ENCODE results near the gene ALK.

GRCh38 chr2:29589440-29590103, 331.8 kb downstream of the ALK start:
- TF ChIP-seq, protein P1, sequence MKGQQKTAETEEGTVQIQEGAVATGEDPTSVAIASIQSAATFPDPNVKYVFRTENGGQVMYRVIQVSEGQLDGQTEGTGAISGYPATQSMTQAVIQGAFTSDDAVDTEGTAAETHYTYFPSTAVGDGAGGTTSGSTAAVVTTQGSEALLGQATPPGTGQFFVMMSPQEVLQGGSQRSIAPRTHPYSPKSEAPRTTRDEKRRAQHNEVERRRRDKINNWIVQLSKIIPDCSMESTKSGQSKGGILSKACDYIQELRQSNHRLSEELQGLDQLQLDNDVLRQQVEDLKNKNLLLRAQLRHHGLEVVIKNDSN (IDR thresholded peaks at IDR 0.05; ENCODE audit: borderline replicate concordance, low read depth): no peak
- no peak for TF ChIP-seq EZH2phosphoT487 (IDR thresholded peaks at IDR 0.05; ENCODE audit: borderline replicate concordance, low read depth)
- no peak for TF ChIP-seq CTCF (IDR thresholded peaks at IDR 0.05)
